ENCODE data around the gene STX10. TPM values are rescaled to one million over a fixed set of nuclear protein-coding genes. Genes with fewer than 3 reads are reported as not detected.

Gene STX10
- total RNA-seq, 1 experiment from 2014 or later = 56.9 TPM

- H3K27me3 Mint-ChIP-seq (ENCODE audit: low read depth) = peaks cover 24% of the 10 kb centered on the region
- DNase-seq (ENCODE audit: low spot score) (no peak), ATAC-seq (no peak)
- H3K4me1 Mint-ChIP-seq = peaks cover 4% of the 10 kb centered on the region
- no peaks in the 10 kb centered on the region for H3K9me3 Mint-ChIP-seq
- CTCF ChIA-PET = interaction anchor here (0.5 to 3.4 kb wide), 22 partner anchors 8 to 523 kb away, joined by 3 to 34 read pairs (median 4); partner anchors contain the start of genes NACC1 and TRMT1
- H3K27ac Mint-ChIP-seq = no peak overlapping the region; the same call in 1 of the 2 replicates
- H3K4me3 Mint-ChIP-seq = no peak overlapping the region
- TF ChIP-seq ZNF416 (CRISPR knock-in tag; IDR thresholded peaks at IDR 0.05) (no peak), JUN (CRISPR knock-in tag; IDR thresholded peaks at IDR 0.05) (no peak), CREB1 (CRISPR knock-in tag; IDR thresholded peaks at IDR 0.05) (no peak), ZNF219 (CRISPR knock-in tag; IDR thresholded peaks at IDR 0.05; ENCODE audit: borderline replicate concordance) (no peak), MYBL2 (CRISPR knock-in tag; IDR thresholded peaks at IDR 0.05) (no peak), ZNF232 (CRISPR knock-in tag; IDR thresholded peaks at IDR 0.05) (no peak), ATF3 (CRISPR knock-in tag; conservative IDR thresholded peaks at IDR 0.05) (no peak), ZNF396 (CRISPR knock-in tag; IDR thresholded peaks at IDR 0.05; ENCODE audit: borderline replicate concordance) (no peak), KAT7 (CRISPR knock-in tag; IDR thresholded peaks at IDR 0.05; ENCODE audit: borderline replicate concordance) (no peak), ZSCAN18 (CRISPR knock-in tag; IDR thresholded peaks at IDR 0.05) (no peak)
- POLR2A ChIA-PET = interaction anchor here (0.6 to 1.4 kb wide), 5 partner anchors 11 to 300 kb away, joined by 3 to 7 read pairs (median 4); partner anchors contain the start of genes IER2, NACC1 and STX10
- peaks cover 8% of the 10 kb centered on the region for H3K36me3 Mint-ChIP-seq
Measured at GRCh38 chr19:13104848-13105711, 45.1 kb downstream of the STX10 start.

- H3K27me3 Mint-ChIP-seq (ENCODE audit: low read depth) = peaks cover 30% of the 10 kb centered on the region
- DNase-seq (ENCODE audit: low spot score) (peak; percentile 82), ATAC-seq (peak; percentile 57)
- CTCF ChIA-PET = interaction anchor here (0.5 to 3.4 kb wide), 22 partner anchors 9 to 523 kb away, joined by 3 to 34 read pairs (median 5); partner anchors contain the start of genes NACC1 and TRMT1
- H3K4me3 Mint-ChIP-seq = no peak overlapping the region
- H3K36me3 Mint-ChIP-seq = peaks cover 5% of the 10 kb centered on the region; the same call in 1 of the 2 replicates
- POLR2A ChIA-PET = interaction anchor here (0.6 to 1.4 kb wide), 5 partner anchors 10 to 299 kb away, joined by 3 to 7 read pairs (median 4); partner anchors contain the start of genes IER2, NACC1 and STX10
- TF ChIP-seq ZNF232 (CRISPR knock-in tag; IDR thresholded peaks at IDR 0.05) (no peak), ZNF416 (CRISPR knock-in tag; IDR thresholded peaks at IDR 0.05) (no peak), TCF7 (CRISPR knock-in tag; IDR thresholded peaks at IDR 0.05; ENCODE audit: low read depth) (no peak), CTCF (IDR thresholded peaks at IDR 0.05) (peak; percentile 73), HMGXB4 (CRISPR knock-in tag; IDR thresholded peaks at IDR 0.05) (peak; percentile 77; the same call in 1 of the 2 replicates), ATF3 (CRISPR knock-in tag; conservative IDR thresholded peaks at IDR 0.05) (no peak)
- H3K27ac Mint-ChIP-seq = no peak overlapping the region; the same call in 1 of the 2 replicates
- H3K9me3 Mint-ChIP-seq = no peaks in the 10 kb centered on the region
- peaks cover 4% of the 10 kb centered on the region for H3K4me1 Mint-ChIP-seq
Measured at GRCh38 chr19:13104360-13104847, 45.8 kb downstream of the STX10 start.

Data from WTC11 (cell line).